Measurements from ENCODE around the gene VASP. TPM values are rescaled to one million over a fixed set of nuclear protein-coding genes. Genes with fewer than 3 reads are reported as not detected.
A peak's percentile ranks its signal among the peaks of the same experiment; 100 is the strongest.

The VASP gene
- total and polyA plus RNA-seq, 2 of the 13 experiments (the other 11 are each of a cell fraction or from before 2014, with no cell fraction given) = 41.8 to 67.1 TPM

GRCh38 chr19:45499196-45500180, 7.8 kb upstream of the VASP start (continued):
- TF ChIP-seq, protein P1, sequence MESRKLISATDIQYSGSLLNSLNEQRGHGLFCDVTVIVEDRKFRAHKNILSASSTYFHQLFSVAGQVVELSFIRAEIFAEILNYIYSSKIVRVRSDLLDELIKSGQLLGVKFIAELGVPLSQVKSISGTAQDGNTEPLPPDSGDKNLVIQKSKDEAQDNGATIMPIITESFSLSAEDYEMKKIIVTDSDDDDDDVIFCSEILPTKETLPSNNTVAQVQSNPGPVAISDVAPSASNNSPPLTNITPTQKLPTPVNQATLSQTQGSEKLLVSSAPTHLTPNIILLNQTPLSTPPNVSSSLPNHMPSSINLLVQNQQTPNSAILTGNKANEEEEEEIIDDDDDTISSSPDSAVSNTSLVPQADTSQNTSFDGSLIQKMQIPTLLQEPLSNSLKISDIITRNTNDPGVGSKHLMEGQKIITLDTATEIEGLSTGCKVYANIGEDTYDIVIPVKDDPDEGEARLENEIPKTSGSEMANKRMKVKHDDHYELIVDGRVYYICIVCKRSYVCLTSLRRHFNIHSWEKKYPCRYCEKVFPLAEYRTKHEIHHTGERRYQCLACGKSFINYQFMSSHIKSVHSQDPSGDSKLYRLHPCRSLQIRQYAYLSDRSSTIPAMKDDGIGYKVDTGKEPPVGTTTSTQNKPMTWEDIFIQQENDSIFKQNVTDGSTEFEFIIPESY (CRISPR knock-in tag; IDR thresholded peaks at IDR 0.05) = peak; percentile 93
- TF ChIP-seq SALL1 (CRISPR knock-in tag; IDR thresholded peaks at IDR 0.05) (no peak), TRAFD1 (CRISPR knock-in tag; IDR thresholded peaks at IDR 0.05; ENCODE audit: borderline replicate concordance) (no peak), ZNF382 (CRISPR knock-in tag; IDR thresholded peaks at IDR 0.05; ENCODE audit: borderline replicate concordance) (no peak), PHF5A (CRISPR knock-in tag; IDR thresholded peaks at IDR 0.05; ENCODE audit: low read depth, unreplicated experiment) (no peak), ZNF543 (CRISPR knock-in tag; IDR thresholded peaks at IDR 0.05) (no peak), SOX6 (IDR thresholded peaks at IDR 0.05) (no peak), SOX6 (CRISPR knock-in tag; IDR thresholded peaks at IDR 0.05) (peak; percentile 51; the same call in 1 of the 2 replicates), ATF1 (CRISPR knock-in tag; IDR thresholded peaks at IDR 0.05) (no peak), POGK (CRISPR knock-in tag; conservative IDR thresholded peaks at IDR 0.05) (no peak), STAT5B (CRISPR knock-in tag; IDR thresholded peaks at IDR 0.05) (no peak), ZNF350 (CRISPR knock-in tag; IDR thresholded peaks at IDR 0.05; ENCODE audit: borderline replicate concordance, low read depth) (no peak), ZMYM3 (CRISPR knock-in tag; IDR thresholded peaks at IDR 0.05) (no peak), TARDBP (CRISPR knock-in tag; IDR thresholded peaks at IDR 0.05) (0 out of 2 replicates have a peak, but pooled peaks have one; percentile 23), PRMT3 (CRISPR knock-in tag; IDR thresholded peaks at IDR 0.05; ENCODE audit: borderline replicate concordance, low read depth) (no peak), ZSCAN29 (CRISPR knock-in tag; conservative IDR thresholded peaks at IDR 0.05) (no peak), SP4 (CRISPR knock-in tag; IDR thresholded peaks at IDR 0.05) (peak; percentile 46; the same call in 1 of the 2 replicates), SNAPC2 (CRISPR knock-in tag; IDR thresholded peaks at IDR 0.05) (no peak), NFE2L2 (IDR thresholded peaks at IDR 0.05; ENCODE audit: low read length) (no peak), ZNF136 (CRISPR knock-in tag; IDR thresholded peaks at IDR 0.05; ENCODE audit: low read depth) (no peak), ZNF367 (CRISPR knock-in tag; IDR thresholded peaks at IDR 0.05; ENCODE audit: borderline replicate concordance) (no peak), ZBTB7B (CRISPR knock-in tag; IDR thresholded peaks at IDR 0.05) (no peak), ZNF317 (CRISPR knock-in tag; IDR thresholded peaks at IDR 0.05) (no peak), NR2F2 (IDR thresholded peaks at IDR 0.05; ENCODE audit: borderline replicate concordance, low read depth) (no peak), SAP130 (CRISPR knock-in tag; IDR thresholded peaks at IDR 0.05; ENCODE audit: low read depth) (peak; percentile 28; the same call in 1 of the 2 replicates)
